Large intestine (tissue), 3 donors: Measurements from ENCODE around the gene TGFBR3. TPM values are rescaled to one million over a fixed set of nuclear protein-coding genes. Genes with fewer than 3 reads are reported as not detected.
"Not testable (repeated sequence)": the region's sequence is repeated elsewhere in the genome, so short reads cannot be mapped to it uniquely, and the experiment has no call there.

Source experiments
- DNase-seq, 2 donors: peaks; one replicate each; pipeline versions ENCODE4 v3.0.0 to v3.0.0-alpha.2; 2013
- H3K27ac ChIP-seq: one replicate; pipeline ENCODE4 v1.5.1; 2013; ENCODE audit warnings: low read length
- H3K27me3 ChIP-seq: 2 replicates; pipeline ENCODE4 v1.6.1; 2013; ENCODE audit warnings: low read length; ENCODE audit not compliant: control insufficient read depth, insufficient read depth
- H3K36me3 ChIP-seq: 2 replicates; pipeline ENCODE4 v1.6.1; 2013; ENCODE audit warnings: low read length; ENCODE audit not compliant: control insufficient read depth, insufficient read depth
- H3K4me1 ChIP-seq: one replicate; pipeline ENCODE4 v1.6.1; 2013; ENCODE audit warnings: low read length; ENCODE audit not compliant: control insufficient read depth, insufficient read depth
- H3K4me3 ChIP-seq: one replicate; pipeline ENCODE4 v1.5.1; 2013; ENCODE audit warnings: low read length
- H3K9me3 ChIP-seq: one replicate; pipeline ENCODE4 v1.6.1; 2013; ENCODE audit warnings: mild to moderate bottlenecking, low read depth, low read length, moderate library complexity; ENCODE audit not compliant: control insufficient read depth
- WGBS: methylation state at CpG from one replicate; pipeline ENCODE4 v1.1.5; 2013; ENCODE audit warnings: low lambda C conversion rate; ENCODE audit not compliant: insufficient coverage; 5-methylcytosine and 5-hydroxymethylcytosine counted together
- polyA plus RNA-seq: library from polyadenylated mRNA; unstranded; fragments of 120-200 nt; gene quantifications from one replicate; pipeline ENCODE4 v1.2.1, GENCODE V29; 2013

The TGFBR3 gene
- polyA plus RNA-seq, 1 donor: 13.7 TPM

DNA sequence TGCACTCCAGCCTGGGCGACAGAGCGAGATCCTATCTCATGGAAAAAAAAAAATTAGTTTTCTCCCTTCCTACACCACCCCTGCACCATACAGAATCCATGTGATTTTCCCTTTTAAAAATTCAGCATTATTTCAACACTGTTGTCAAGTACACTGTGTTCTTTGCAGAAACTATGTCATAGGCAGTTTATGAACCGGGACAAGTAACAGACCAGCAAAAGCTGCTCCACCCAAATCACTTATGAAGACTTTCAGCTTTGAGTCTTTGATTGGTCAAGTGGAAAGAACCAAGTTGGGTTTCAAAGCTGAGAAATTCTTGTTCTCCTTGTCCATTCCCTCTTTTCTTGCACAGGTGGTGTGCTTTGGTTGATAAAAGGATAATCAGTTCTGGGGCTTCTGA lies 212.3 kb downstream of the TGFBR3 start:
- WGBS: 100% methylated on average over 1 of the region's 3 CpGs
- H3K27ac ChIP-seq: no peak overlapping the region
- no peak for DNase-seq

DNA sequence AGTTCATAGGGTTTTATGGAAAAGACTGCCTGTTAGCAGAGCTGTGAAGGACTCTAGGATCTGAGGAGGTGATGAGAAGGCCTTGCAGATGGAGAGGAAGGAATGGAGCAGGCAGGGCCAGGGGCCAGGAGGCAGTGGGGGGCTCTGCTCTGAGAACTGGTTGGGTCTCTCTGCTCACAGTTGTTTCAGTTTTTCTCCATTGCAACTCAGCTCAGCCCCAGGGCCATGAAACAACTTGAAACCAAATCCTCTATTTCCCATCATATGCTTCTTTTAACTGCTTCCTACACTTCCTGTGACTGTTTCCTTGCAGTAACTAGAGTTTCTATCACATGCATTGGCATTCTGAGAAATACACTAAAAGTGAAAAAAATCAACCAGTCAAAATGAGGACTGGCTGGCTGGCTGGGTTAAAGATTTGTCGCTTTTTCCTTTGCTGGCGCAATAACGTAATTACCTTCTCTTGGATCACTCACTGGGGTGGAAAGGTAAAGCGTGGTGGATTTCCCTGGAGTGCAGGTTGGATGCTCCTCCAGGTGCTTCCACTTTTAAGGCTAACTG lies 213.3 kb downstream of the TGFBR3 start:
- no peaks in the 10 kb centered on the region for H3K9me3 ChIP-seq
- no peak overlapping the region for H3K4me3 ChIP-seq
- no peaks in the 10 kb centered on the region for H3K36me3 ChIP-seq
- H3K27ac ChIP-seq: no peak overlapping the region
- H3K4me1 ChIP-seq: no peaks in the 10 kb centered on the region
- DNase-seq: no peak
- H3K27me3 ChIP-seq: no peaks in the 10 kb centered on the region
- WGBS: 100% methylated on average over 1 of the region's 4 CpGs

More for the DNA sequence above, 212.3 kb downstream of the TGFBR3 start:
- Histone ChIP-seq H3K4me3 (no peak overlapping the region), H3K4me1 (no peaks in the 10 kb centered on the region), H3K9me3 (no peaks in the 10 kb centered on the region), H3K36me3 (no peaks in the 10 kb centered on the region), H3K27me3 (no peaks in the 10 kb centered on the region)

DNA sequence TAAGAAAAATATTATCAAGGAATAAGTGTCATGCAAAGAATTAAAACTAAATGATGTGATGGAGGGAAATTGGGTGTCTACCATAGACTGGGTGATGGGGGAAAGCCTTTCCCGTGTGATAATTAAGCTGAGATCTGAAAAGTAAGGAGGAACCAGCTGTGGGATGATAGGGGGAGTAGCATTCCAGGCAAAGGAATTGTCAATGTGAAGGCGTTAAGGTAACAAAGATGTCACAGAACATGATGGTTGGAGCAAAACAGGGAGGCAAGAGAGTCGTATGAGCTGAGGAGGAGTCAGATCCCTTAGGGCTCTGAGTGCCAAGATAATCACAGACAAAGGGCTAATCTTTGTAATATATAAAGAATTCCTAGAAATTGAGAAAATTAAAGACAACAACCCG lies 215.2 kb downstream of the TGFBR3 start:
- Histone ChIP-seq H3K36me3 (no peaks in the 10 kb centered on the region), H3K9me3 (no peaks in the 10 kb centered on the region), H3K4me3 (no peak overlapping the region), H3K27ac (no peak overlapping the region), H3K27me3 (no peaks in the 10 kb centered on the region), H3K4me1 (no peaks in the 10 kb centered on the region)
- no peak for DNase-seq
- 88% methylated on average over 3 of the region's 4 CpGs for WGBS

DNA sequence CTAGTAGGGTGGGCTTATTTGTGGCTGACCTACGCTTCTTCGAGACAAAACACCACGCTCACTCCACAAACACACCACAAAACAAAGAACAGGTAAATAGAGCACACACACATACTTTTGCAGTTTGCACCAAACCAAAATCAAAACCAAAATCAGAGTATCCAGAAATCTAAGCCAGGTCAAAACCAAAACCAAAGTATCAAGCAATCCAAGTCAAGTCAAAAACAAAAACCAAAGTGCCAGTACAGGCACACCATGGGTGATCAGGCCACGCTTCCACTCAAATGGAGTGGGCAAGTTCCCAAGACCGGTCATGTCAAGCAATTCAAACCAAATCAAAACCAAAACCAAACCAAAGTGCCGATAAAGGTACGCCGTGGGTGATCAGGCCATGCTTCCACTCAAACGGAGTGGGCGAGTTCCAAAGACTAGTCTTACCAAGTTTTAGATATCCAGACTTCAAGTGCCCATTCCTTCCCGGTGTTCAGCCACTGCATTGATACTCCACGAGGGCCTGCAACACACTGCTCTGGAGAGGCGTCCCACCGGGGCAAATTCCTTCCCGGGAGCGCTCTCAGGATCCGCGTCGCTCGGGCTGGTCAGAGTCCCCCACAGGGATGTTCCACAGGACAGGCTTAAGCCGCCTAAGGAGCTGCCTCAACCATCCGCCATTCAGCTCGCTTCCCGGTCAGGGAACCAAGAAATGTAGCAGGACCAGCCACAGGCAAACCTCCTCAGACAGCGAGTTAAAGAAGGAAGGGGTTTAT lies 216.2 kb downstream of the TGFBR3 start:
- H3K9me3 ChIP-seq: no peaks in the 10 kb centered on the region
- no peaks in the 10 kb centered on the region for H3K36me3 ChIP-seq
- no peak for DNase-seq
- no peak overlapping the region for H3K4me3 ChIP-seq
- no peak overlapping the region for H3K27ac ChIP-seq
- 97% methylated on average over 6 of the region's 25 CpGs for WGBS
- H3K27me3 ChIP-seq: no peaks in the 10 kb centered on the region
- H3K4me1 ChIP-seq: no peaks in the 10 kb centered on the region

DNA sequence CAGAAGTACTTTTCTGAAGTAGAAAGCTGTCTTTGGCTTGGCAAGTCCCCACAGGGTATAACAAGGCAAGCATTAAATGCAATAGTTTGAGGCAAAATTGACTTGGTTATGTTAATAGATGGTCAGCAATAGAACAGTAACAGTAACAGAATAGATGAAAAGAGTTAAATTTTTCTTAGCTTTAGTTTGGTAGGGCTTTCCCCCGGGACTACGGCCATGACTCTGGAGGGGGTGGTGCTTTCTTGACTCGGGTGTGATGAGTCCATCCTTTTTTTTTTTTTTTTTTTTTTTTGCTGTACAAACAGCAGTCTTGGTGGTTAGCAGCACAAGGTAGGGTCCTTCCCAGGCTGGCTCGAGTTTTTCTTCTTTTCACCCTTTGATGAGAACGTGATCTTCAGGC lies 219.3 kb downstream of the TGFBR3 start:
- no CpG with 5 or more reads among the region's 5 CpGs for WGBS
- not testable (repeated sequence) for H3K9me3 ChIP-seq, DNase-seq, H3K27ac ChIP-seq, H3K4me3 ChIP-seq, H3K36me3 ChIP-seq, H3K27me3 ChIP-seq, H3K4me1 ChIP-seq

DNA sequence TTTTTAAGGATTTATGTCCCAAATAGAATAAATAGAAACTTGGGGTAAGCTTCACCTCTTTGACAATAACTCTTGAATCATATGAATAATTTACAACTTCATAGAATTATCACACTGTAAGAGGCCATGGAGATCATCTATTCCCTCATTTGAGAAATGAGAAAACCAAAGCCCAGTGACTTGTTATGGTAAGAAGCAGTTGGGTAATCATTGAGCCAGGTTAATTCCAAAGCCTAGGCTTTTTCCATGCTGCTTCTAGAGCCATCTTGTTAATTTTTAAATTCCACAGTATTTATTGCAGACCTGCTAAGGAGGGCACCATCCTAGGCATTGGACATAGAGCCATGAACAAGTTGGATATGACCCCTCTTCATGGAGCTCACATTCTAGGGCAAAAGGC lies 224.8 kb downstream of the TGFBR3 start:
- no peaks in the 10 kb centered on the region for H3K9me3 ChIP-seq
- H3K4me1 ChIP-seq: no peaks in the 10 kb centered on the region
- H3K36me3 ChIP-seq: no peaks in the 10 kb centered on the region
- H3K4me3 ChIP-seq: no peak overlapping the region
- DNase-seq: no peak
- peaks cover 5% of the 10 kb centered on the region for H3K27me3 ChIP-seq
- no peak overlapping the region for H3K27ac ChIP-seq

DNA sequence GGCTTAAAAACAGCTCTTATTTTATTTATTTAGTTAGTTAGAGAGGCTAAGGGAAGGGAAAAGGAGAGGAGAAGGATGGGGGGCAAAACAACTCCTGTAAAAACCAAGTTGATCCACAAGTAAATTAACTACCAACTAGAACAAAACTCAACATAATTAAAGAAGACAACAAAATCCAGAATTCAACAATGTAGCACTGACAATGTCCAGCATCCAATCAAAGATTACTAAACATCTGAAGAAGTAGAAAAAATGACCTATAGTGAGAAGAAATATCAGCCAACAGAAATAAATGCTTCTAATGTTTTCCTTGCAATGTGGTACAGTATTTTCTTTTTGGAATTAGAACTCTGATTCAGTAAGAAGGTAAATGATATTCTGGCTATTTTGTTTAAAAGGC lies 225.2 kb downstream of the TGFBR3 start:
- DNase-seq: no peak
- Histone ChIP-seq H3K9me3 (no peaks in the 10 kb centered on the region), H3K27me3 (peaks cover 5% of the 10 kb centered on the region), H3K27ac (no peak overlapping the region), H3K4me1 (no peaks in the 10 kb centered on the region), H3K4me3 (no peak overlapping the region), H3K36me3 (no peaks in the 10 kb centered on the region)

DNA sequence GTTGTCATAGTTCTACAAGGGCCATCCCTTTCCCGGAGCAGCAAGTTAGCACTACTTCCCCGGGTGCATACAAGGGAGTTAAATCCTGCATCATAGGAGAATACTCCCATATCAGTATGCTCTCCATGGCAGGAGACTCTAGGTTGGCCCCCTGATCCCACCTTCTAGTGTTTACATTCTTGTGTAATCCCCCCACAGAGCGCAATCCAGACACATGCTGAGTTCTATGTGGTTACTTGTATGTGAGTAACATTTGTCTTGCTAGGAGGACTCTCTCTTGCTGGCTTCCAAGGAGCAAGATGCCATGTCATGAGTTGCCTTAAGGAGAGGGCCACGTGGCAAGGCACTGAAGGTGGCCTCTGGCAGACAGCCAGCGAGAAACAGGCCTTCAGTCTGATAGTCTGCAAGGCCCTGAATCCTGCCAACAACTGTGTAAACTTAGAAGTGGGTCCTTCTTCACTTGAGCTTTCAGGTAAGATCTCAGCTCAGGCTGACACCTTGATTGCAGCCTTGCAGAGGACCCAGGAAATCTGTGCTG lies 230.0 kb downstream of the TGFBR3 start:
- H3K27me3 ChIP-seq: peaks cover 5% of the 10 kb centered on the region
- WGBS: no CpG with 5 or more reads among the region's 5 CpGs
- H3K36me3 ChIP-seq: no peaks in the 10 kb centered on the region
- no peak overlapping the region for H3K4me3 ChIP-seq
- H3K4me1 ChIP-seq: no peaks in the 10 kb centered on the region
- no peak for DNase-seq
- no peak overlapping the region for H3K27ac ChIP-seq
- no peaks in the 10 kb centered on the region for H3K9me3 ChIP-seq

DNA sequence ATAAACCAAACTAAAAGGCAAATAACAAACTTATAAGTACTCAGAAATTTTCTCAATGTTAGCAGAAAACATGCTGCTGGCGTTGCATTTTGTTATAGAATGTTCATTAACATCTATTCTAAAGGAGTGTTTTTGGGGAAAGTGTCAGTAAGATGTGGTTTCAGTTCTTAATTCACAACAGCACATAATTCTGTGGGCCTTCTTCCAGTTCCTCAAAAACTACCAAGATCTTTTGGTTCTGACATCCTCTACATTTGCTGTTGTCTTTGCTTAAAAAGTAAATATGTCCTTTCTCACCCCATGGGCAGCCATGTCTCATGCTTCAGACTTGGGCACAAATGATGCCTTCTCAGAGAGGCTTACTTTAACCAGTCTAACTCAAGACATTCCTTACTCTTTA lies 232.8 kb downstream of the TGFBR3 start:
- no peaks in the 10 kb centered on the region for H3K4me1 ChIP-seq
- H3K27me3 ChIP-seq: peaks cover 5% of the 10 kb centered on the region
- H3K27ac ChIP-seq: no peak overlapping the region
- no peak for DNase-seq
- H3K36me3 ChIP-seq: no peaks in the 10 kb centered on the region
- H3K9me3 ChIP-seq: no peaks in the 10 kb centered on the region
- no peak overlapping the region for H3K4me3 ChIP-seq
- WGBS: 100% methylated on average over 1 of the region's 1 CpG

DNA sequence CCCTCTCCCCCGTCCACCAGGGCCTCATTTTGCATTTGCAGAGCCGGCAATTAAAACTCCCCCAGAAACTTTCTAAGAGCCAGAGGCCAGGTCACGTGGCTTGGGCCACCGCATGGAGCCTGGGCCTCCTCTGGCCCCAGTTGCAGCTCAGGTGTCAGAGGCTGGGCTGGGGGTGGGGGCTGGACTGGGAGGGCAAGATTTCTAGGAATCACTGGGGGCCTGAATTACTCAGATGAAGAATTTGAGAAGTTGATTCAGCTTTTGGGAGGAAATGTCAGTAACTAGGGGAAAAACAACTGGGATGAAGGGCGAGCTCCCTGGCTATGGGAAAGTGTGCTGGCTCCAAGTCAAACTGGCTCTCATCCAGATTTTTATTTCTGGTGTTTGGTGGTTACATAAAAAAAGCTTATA lies 234.3 kb downstream of the TGFBR3 start:
- no peaks in the 10 kb centered on the region for H3K9me3 ChIP-seq
- no peaks in the 10 kb centered on the region for H3K27me3 ChIP-seq
- no peaks in the 10 kb centered on the region for H3K36me3 ChIP-seq
- no peak for DNase-seq
- H3K4me3 ChIP-seq: no peak overlapping the region
- no peak overlapping the region for H3K27ac ChIP-seq
- WGBS: no CpG with 5 or more reads among the region's 5 CpGs
- H3K4me1 ChIP-seq: no peaks in the 10 kb centered on the region

DNA sequence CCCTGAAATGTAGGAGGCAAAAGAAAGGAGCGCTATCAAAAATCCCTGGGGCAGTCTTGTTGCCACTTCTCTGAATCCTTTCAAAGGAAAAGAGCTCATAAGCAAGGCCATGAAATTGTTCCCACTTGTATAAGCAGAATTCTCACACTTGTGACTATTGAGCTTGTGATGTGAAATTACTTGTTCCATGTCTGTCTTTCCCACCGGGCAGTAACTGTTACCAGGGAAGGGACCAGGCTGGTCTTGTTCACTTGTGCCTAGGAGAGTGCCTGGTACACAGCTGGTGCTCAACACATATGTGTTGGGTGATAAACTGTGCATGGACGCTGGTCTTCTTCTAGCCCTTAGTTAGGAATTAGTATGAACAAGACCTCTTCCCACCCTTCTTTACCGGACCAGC lies 234.7 kb downstream of the TGFBR3 start:
- DNase-seq: no peak
- no peaks in the 10 kb centered on the region for H3K4me1 ChIP-seq
- H3K36me3 ChIP-seq: no peaks in the 10 kb centered on the region
- H3K9me3 ChIP-seq: no peaks in the 10 kb centered on the region
- H3K27me3 ChIP-seq: no peaks in the 10 kb centered on the region
- H3K27ac ChIP-seq: no peak overlapping the region
- WGBS: no CpG with 5 or more reads among the region's 4 CpGs
- no peak overlapping the region for H3K4me3 ChIP-seq
